ENCODE results near the gene GRIK2.

Gene GRIK2

GRCh38 chr6:101741474-101742171 is 348.1 kb downstream of the GRIK2 start:
- Histone ChIP-seq H3K27me3 (ENCODE audit: control insufficient read depth in 5 of 5, insufficient read depth in 4 of 5, low read length in 5 of 5) (no peaks in the 10 kb centered on the region), H3K36me3 (ENCODE audit: control insufficient read depth in 5 of 5, insufficient read depth in 5 of 5, low read length in 5 of 5) (no peaks in the 10 kb centered on the region), H3K9ac (ENCODE audit: low read length in 5 of 5) (no peak overlapping the region), H3K27ac (ENCODE audit: low read depth, low read length) (no peak overlapping the region), H3K9me3 (ENCODE audit: control insufficient read depth in 5 of 5, low read length in 5 of 5) (no peaks in the 10 kb centered on the region), H3K4me3 (ENCODE audit: low read depth in 1 of 5, low read length in 5 of 5) (no peak overlapping the region), H3K4me1 (ENCODE audit: control insufficient read depth in 5 of 5, insufficient read depth in 5 of 5, low read length in 5 of 5) (peaks cover 0 to 2% (median 0%) of the 10 kb centered on the region in 5 donors)

DNA sequence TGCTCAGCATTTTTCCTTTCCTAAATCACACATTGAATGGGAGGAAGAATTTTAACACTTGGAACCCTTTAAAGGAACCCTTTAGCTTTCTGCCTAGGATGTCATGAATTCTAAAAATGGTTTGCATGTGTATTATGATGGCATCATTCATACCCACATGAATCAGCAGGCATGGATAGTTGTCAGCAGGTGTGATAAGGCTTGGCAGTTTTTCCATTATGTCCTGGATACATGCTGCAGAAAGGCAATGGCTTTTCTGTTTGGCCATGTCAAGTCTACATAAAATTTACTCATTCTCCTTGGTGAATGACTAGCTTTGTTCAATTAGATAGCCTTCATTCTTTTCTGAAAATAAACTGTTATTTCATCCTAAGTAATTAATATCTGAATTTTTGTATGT is 353.7 kb downstream of the GRIK2 start:
- H3K4me1 ChIP-seq (ENCODE audit: control insufficient read depth in 5 of 5, insufficient read depth in 5 of 5, low read length in 5 of 5), result peaks cover 0 to 6% (median 0%) of the 10 kb centered on the region in 5 donors
- no peaks in the 10 kb centered on the region for H3K27me3 ChIP-seq (ENCODE audit: control insufficient read depth in 5 of 5, insufficient read depth in 4 of 5, low read length in 5 of 5)
- no peak overlapping the region for H3K27ac ChIP-seq (ENCODE audit: low read depth, low read length)
- no peaks in the 10 kb centered on the region for H3K36me3 ChIP-seq (ENCODE audit: control insufficient read depth in 5 of 5, insufficient read depth in 5 of 5, low read length in 5 of 5)
- H3K4me3 ChIP-seq (ENCODE audit: low read depth in 1 of 5, low read length in 5 of 5), result no peak overlapping the region
- H3K9me3 ChIP-seq (ENCODE audit: control insufficient read depth in 5 of 5, low read length in 5 of 5), result no peaks in the 10 kb centered on the region
- H3K9ac ChIP-seq (ENCODE audit: low read length in 5 of 5), result no peak overlapping the region

GRCh38 chr6:101747716-101748115 is 354.2 kb downstream of the GRIK2 start:
- Histone ChIP-seq H3K9ac (ENCODE audit: low read length in 5 of 5) (no peak overlapping the region), H3K27me3 (ENCODE audit: control insufficient read depth in 5 of 5, insufficient read depth in 4 of 5, low read length in 5 of 5) (no peaks in the 10 kb centered on the region), H3K4me3 (ENCODE audit: low read depth in 1 of 5, low read length in 5 of 5) (no peak overlapping the region), H3K4me1 (ENCODE audit: control insufficient read depth in 5 of 5, insufficient read depth in 5 of 5, low read length in 5 of 5) (peaks cover 0 to 6% (median 0%) of the 10 kb centered on the region in 5 donors), H3K27ac (ENCODE audit: low read depth, low read length) (no peak overlapping the region), H3K9me3 (ENCODE audit: control insufficient read depth in 5 of 5, low read length in 5 of 5) (no peaks in the 10 kb centered on the region), H3K36me3 (ENCODE audit: control insufficient read depth in 5 of 5, insufficient read depth in 5 of 5, low read length in 5 of 5) (no peaks in the 10 kb centered on the region)

DNA sequence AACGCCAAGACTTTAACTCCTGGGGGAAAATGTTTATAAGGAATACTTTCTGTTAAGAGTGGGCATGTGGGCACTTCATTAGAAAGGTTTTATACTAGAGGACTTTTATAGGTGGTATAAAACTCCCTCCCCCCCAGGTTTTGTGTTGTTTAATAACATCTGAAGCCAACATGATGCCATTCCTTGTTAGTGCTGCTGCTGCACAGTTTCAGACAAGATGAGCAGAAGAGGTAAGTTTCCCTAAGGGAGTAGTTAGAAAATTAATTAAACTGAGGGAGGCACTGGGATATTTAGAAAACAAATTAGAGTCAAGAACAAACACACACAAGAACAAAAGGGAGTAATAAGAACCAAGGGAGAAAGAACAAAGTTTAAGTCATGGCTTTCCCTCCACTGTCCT is 362.4 kb downstream of the GRIK2 start:
- Histone ChIP-seq H3K9me3 (ENCODE audit: control insufficient read depth in 5 of 5, low read length in 5 of 5) (no peaks in the 10 kb centered on the region), H3K9ac (ENCODE audit: low read length in 5 of 5) (no peak overlapping the region), H3K36me3 (ENCODE audit: control insufficient read depth in 5 of 5, insufficient read depth in 5 of 5, low read length in 5 of 5) (no peaks in the 10 kb centered on the region), H3K27me3 (ENCODE audit: control insufficient read depth in 5 of 5, insufficient read depth in 4 of 5, low read length in 5 of 5) (no peaks in the 10 kb centered on the region), H3K4me1 (ENCODE audit: control insufficient read depth in 5 of 5, insufficient read depth in 5 of 5, low read length in 5 of 5) (peaks cover 0 to 2% (median 1%) of the 10 kb centered on the region in 5 donors), H3K27ac (ENCODE audit: low read depth, low read length) (no peak overlapping the region), H3K4me3 (ENCODE audit: low read depth in 1 of 5, low read length in 5 of 5) (no peak overlapping the region)

GRCh38 chr6:101758368-101758767 is 364.9 kb downstream of the GRIK2 start:
- peaks cover 0 to 7% (median 3%) of the 10 kb centered on the region in 5 donors for H3K4me1 ChIP-seq (ENCODE audit: control insufficient read depth in 5 of 5, insufficient read depth in 5 of 5, low read length in 5 of 5)
- H3K27me3 ChIP-seq (ENCODE audit: control insufficient read depth in 5 of 5, insufficient read depth in 4 of 5, low read length in 5 of 5), result no peaks in the 10 kb centered on the region
- no peak overlapping the region for H3K27ac ChIP-seq (ENCODE audit: low read depth, low read length)
- no peak overlapping the region for H3K9ac ChIP-seq (ENCODE audit: low read length in 5 of 5)
- no peak overlapping the region for H3K4me3 ChIP-seq (ENCODE audit: low read depth in 1 of 5, low read length in 5 of 5)
- no peaks in the 10 kb centered on the region for H3K9me3 ChIP-seq (ENCODE audit: control insufficient read depth in 5 of 5, low read length in 5 of 5)
- H3K36me3 ChIP-seq (ENCODE audit: control insufficient read depth in 5 of 5, insufficient read depth in 5 of 5, low read length in 5 of 5), result no peaks in the 10 kb centered on the region

DNA sequence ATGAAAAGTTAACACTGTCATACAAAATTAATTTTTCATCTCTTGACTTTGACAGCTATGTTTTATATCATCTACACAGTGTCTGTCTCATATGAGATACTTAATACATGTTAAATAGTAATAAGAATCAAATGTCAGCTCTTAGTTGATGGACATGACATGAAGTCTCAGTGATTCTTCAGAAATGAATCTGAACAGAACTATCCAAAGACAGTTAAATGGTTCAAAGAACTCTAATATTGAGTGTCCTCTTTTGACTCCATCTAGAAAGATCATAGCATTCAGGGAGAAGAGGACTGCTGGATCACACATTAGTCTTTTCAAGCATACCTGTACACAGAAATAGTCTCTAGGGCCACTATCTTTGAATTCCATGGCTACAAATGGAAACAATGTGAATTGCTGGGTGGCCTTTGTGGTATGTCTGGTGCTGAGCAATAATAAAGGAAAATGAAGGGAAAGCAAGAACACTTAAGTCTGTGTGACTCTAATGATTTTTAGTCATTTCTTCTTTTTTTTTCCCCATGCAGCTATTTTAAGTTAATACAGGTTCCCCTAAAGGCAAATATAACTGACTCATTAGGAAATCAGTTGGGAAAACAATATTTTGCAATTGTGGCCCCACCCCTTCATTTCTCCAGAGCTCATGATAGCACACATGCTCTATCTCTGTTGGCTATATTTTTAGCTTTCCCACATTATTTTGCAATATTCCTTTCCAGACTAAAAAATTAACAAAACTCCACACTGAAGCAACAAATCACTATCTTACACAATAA is 367.5 kb downstream of the GRIK2 start:
- H3K27ac ChIP-seq (ENCODE audit: low read depth, low read length), result no peak overlapping the region
- H3K9ac ChIP-seq (ENCODE audit: low read length in 5 of 5), result no peak overlapping the region
- H3K4me1 ChIP-seq (ENCODE audit: control insufficient read depth in 5 of 5, insufficient read depth in 5 of 5, low read length in 5 of 5), result peaks cover 0 to 7% (median 3%) of the 10 kb centered on the region in 5 donors
- H3K36me3 ChIP-seq (ENCODE audit: control insufficient read depth in 5 of 5, insufficient read depth in 5 of 5, low read length in 5 of 5), result no peaks in the 10 kb centered on the region
- H3K27me3 ChIP-seq (ENCODE audit: control insufficient read depth in 5 of 5, insufficient read depth in 4 of 5, low read length in 5 of 5), result no peaks in the 10 kb centered on the region
- no peaks in the 10 kb centered on the region for H3K9me3 ChIP-seq (ENCODE audit: control insufficient read depth in 5 of 5, low read length in 5 of 5)
- H3K4me3 ChIP-seq (ENCODE audit: low read depth in 1 of 5, low read length in 5 of 5), result no peak overlapping the region

- no peaks in the 10 kb centered on the region for H3K9me3 ChIP-seq (ENCODE audit: control insufficient read depth in 5 of 5, low read length in 5 of 5)
- H3K27ac ChIP-seq (ENCODE audit: low read depth, low read length), result no peak overlapping the region
- no peaks in the 10 kb centered on the region for H3K27me3 ChIP-seq (ENCODE audit: control insufficient read depth in 5 of 5, insufficient read depth in 4 of 5, low read length in 5 of 5)
- peaks cover 0 to 7% (median 3%) of the 10 kb centered on the region in 5 donors for H3K4me1 ChIP-seq (ENCODE audit: control insufficient read depth in 5 of 5, insufficient read depth in 5 of 5, low read length in 5 of 5)
- H3K4me3 ChIP-seq (ENCODE audit: low read depth in 1 of 5, low read length in 5 of 5), result no peak overlapping the region
- no peaks in the 10 kb centered on the region for H3K36me3 ChIP-seq (ENCODE audit: control insufficient read depth in 5 of 5, insufficient read depth in 5 of 5, low read length in 5 of 5)
- no peak overlapping the region for H3K9ac ChIP-seq (ENCODE audit: low read length in 5 of 5)
These were observed 369.3 kb downstream of the GRIK2 start for GRCh38 chr6:101762851-101763250.

DNA sequence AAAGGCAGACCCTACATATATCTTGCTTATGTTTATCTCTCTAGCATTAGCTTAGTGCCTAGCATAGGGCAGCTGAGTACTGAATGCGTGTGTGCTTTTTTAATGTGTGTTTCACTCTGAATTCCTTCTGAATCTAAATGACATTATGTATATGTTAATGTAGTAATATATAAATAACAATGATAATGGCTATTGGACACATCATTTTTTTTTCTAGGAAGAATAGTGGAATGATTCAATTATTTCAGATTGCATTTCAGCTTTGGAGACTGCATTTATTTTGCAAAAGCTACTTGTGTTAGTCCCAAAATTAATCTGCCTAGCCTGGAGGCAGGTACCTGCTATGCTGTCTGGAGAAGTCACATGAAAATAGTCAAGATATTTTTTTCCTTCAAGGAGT is 371.8 kb downstream of the GRIK2 start:
- H3K4me1 ChIP-seq (ENCODE audit: control insufficient read depth in 5 of 5, insufficient read depth in 5 of 5, low read length in 5 of 5), result peaks cover 0 to 5% (median 3%) of the 10 kb centered on the region in 5 donors
- no peak overlapping the region for H3K4me3 ChIP-seq (ENCODE audit: low read depth in 1 of 5, low read length in 5 of 5)
- no peak overlapping the region for H3K27ac ChIP-seq (ENCODE audit: low read depth, low read length)
- no peaks in the 10 kb centered on the region for H3K9me3 ChIP-seq (ENCODE audit: control insufficient read depth in 5 of 5, low read length in 5 of 5)
- H3K9ac ChIP-seq (ENCODE audit: low read length in 5 of 5), result no peak overlapping the region
- no peaks in the 10 kb centered on the region for H3K36me3 ChIP-seq (ENCODE audit: control insufficient read depth in 5 of 5, insufficient read depth in 5 of 5, low read length in 5 of 5)
- H3K27me3 ChIP-seq (ENCODE audit: control insufficient read depth in 5 of 5, insufficient read depth in 4 of 5, low read length in 5 of 5), result no peaks in the 10 kb centered on the region

DNA sequence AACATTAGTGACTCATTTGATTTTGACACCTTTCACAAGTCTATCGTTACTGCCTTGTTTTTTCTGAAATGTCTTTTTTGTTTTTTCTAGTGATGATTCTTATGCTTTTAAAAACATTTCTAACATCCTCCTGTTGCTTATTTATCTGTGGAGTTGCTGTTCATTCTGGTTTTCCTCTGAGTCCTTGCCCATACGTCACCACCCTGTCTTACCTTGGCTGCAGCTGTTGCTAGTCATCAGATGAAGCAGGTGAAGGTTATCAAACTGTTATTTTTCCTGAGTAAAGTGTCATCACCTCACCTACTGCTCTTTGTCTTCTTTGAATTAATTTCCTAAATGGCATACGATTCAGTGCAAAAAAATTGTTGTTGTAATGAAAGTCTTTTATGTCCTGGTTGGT is 376.6 kb downstream of the GRIK2 start:
- no peak overlapping the region for H3K4me3 ChIP-seq (ENCODE audit: low read depth in 1 of 5, low read length in 5 of 5)
- no peaks in the 10 kb centered on the region for H3K36me3 ChIP-seq (ENCODE audit: control insufficient read depth in 5 of 5, insufficient read depth in 5 of 5, low read length in 5 of 5)
- no peak overlapping the region for H3K27ac ChIP-seq (ENCODE audit: low read depth, low read length)

GRCh38 chr6:101776919-101777350 is 383.4 kb downstream of the GRIK2 start:
- no peaks in the 10 kb centered on the region for H3K27me3 ChIP-seq (ENCODE audit: control insufficient read depth in 5 of 5, insufficient read depth in 4 of 5, low read length in 5 of 5)
- no peak overlapping the region for H3K27ac ChIP-seq (ENCODE audit: low read depth, low read length)
- no peaks in the 10 kb centered on the region for H3K36me3 ChIP-seq (ENCODE audit: control insufficient read depth in 5 of 5, insufficient read depth in 5 of 5, low read length in 5 of 5)
- H3K4me1 ChIP-seq (ENCODE audit: control insufficient read depth in 5 of 5, insufficient read depth in 5 of 5, low read length in 5 of 5), result no peaks in the 10 kb centered on the region
- H3K4me3 ChIP-seq (ENCODE audit: low read depth in 1 of 5, low read length in 5 of 5), result no peak overlapping the region
- H3K9ac ChIP-seq (ENCODE audit: low read length in 5 of 5), result no peak overlapping the region
- H3K9me3 ChIP-seq (ENCODE audit: control insufficient read depth in 5 of 5, low read length in 5 of 5), result no peaks in the 10 kb centered on the region

More for the DNA sequence above, 376.6 kb downstream of the GRIK2 start:
- no peaks in the 10 kb centered on the region for H3K9me3 ChIP-seq (ENCODE audit: control insufficient read depth in 5 of 5, low read length in 5 of 5)
- H3K4me1 ChIP-seq (ENCODE audit: control insufficient read depth in 5 of 5, insufficient read depth in 5 of 5, low read length in 5 of 5), result no peaks in the 10 kb centered on the region
- no peak overlapping the region for H3K9ac ChIP-seq (ENCODE audit: low read length in 5 of 5)
- H3K27me3 ChIP-seq (ENCODE audit: control insufficient read depth in 5 of 5, insufficient read depth in 4 of 5, low read length in 5 of 5), result no peaks in the 10 kb centered on the region

Measured in subcutaneous abdominal adipose tissue (tissue), 5 donors.